A549 (cell line): Measurements from ENCODE around the gene PPP4R1. TPM values are rescaled to one million over a fixed set of nuclear protein-coding genes. Genes with fewer than 3 reads are reported as not detected.

Experiments used
- ATAC-seq, 2 experiments: fragments of 200-7000 bp in 1 of 2; fragments of >200 bp in 1 of 2; cut with Nextera tagmentation in 1 of 2; cut with Tn5 transposase in 1 of 2; 3 replicates each; pipeline versions ENCODE4 v1.8.0 to v1.9.1; 2018 to 2020; ENCODE audit warnings: mild to moderate bottlenecking in 1 of 2, moderate library complexity in 1 of 2
- CTCF ChIA-PET: fragments of 300-600 bp; sonication (Branson Sonifier 250); formaldehyde crosslinking; extraction: SDS; loops from one replicate; lab custom pipeline; 2021; ENCODE audit warnings: antibody characterized with exemption, inconsistent platforms; lab: Yijun Ruan, JAX
- POLR2A ChIA-PET: fragments of 350-600 bp; formaldehyde crosslinking; extraction: SDS; loops from one replicate; lab custom pipeline; 2021; ENCODE audit warnings: antibody characterized with exemption, inconsistent platforms; lab: Yijun Ruan, JAX
- DNase-seq, 2 experiments: peaks; one replicate each; pipeline versions ENCODE4 v3.0.0 to v3.0.0-alpha.2; 2011 to 2016; ENCODE audit warnings: low read depth in 1 of 2, low spot score in 1 of 2
- FAIRE-seq: peaks from 2 replicates; lab custom pipeline; 2011; peaks lifted over from hg19 to GRCh38; lab: Jason Lieb, UNC
- H3K27ac ChIP-seq, 2 experiments: fragments of >200 bp; sonication (Bioruptor Twin); formaldehyde crosslinking; 3 replicates each; pipeline ENCODE4 v1.5.1; 2016 to 2017
- H3K4me1 ChIP-seq: fragments of >200 bp; sonication (Bioruptor Twin); formaldehyde crosslinking; 3 replicates; pipeline ENCODE4 v1.6.1; 2016
- H3K4me2 ChIP-seq: fragments of >200 bp; sonication (Bioruptor Twin); formaldehyde crosslinking; 3 replicates; pipeline ENCODE4 v1.6.1; 2016
- H3K4me3 ChIP-seq: fragments of >200 bp; sonication (Bioruptor Twin); formaldehyde crosslinking; 3 replicates; pipeline ENCODE4 v1.5.1; 2016
- H3K9me3 ChIP-seq: fragments of >200 bp; sonication (Bioruptor Twin); formaldehyde crosslinking; 3 replicates; pipeline ENCODE4 v1.6.1; 2016
- BHLHE40 ChIP-seq: IDR thresholded peaks from 2 replicates; pipeline ENCODE4 v1.6.1; 2012; ENCODE audit warnings: low read depth, low read length, inconsistent platforms
- CBX8 ChIP-seq: fragments of 200-600 bp; sonication (generic); IDR thresholded peaks from 2 replicates; pipeline ENCODE4 v1.6.1; 2016
- CEBPB ChIP-seq, 2 experiments: fragments of >200 bp in 1 of 2; sonication (Bioruptor Twin) in 1 of 2; formaldehyde crosslinking in 1 of 2; IDR thresholded peaks; 2 replicates each; pipeline ENCODE4 v1.6.1; 2012 to 2016
- CHD4 ChIP-seq: fragments of 200-600 bp; sonication (generic); IDR thresholded peaks from 2 replicates; pipeline ENCODE4 v1.6.1; 2016; ENCODE audit warnings: antibody characterized with exemption, mild to moderate bottlenecking, borderline replicate concordance
- EHMT2 ChIP-seq: fragments of 200-600 bp; sonication (generic); IDR thresholded peaks from 2 replicates; pipeline ENCODE4 v1.6.1; 2016; ENCODE audit warnings: antibody characterized with exemption, low read depth, mild to moderate bottlenecking, moderate library complexity
- ESRRA ChIP-seq: fragments of 150-350 bp; IDR thresholded peaks from 2 replicates; pipeline ENCODE4 v1.6.1; 2014; ENCODE audit warnings: mild to moderate bottlenecking, low read length, borderline replicate concordance
- GATA3 ChIP-seq: IDR thresholded peaks from 2 replicates; pipeline ENCODE4 v1.6.1; 2012; ENCODE audit warnings: borderline replicate concordance
- HEYL ChIP-seq: fragments of 250-450 bp; sonication (Bioruptor Pico); IDR thresholded peaks from 2 replicates; pipeline ENCODE4 v1.8.0; 2021; ENCODE audit warnings: mild to moderate bottlenecking, moderate library complexity
- HMGXB4 ChIP-seq: fragments of 250-450 bp; sonication (Bioruptor Pico); IDR thresholded peaks from 2 replicates; pipeline ENCODE4 v1.5.0; 2021; ENCODE audit warnings: mild to moderate bottlenecking, moderate library complexity, borderline replicate concordance
- KDM1A ChIP-seq: fragments of 200-600 bp; sonication (generic); IDR thresholded peaks from 2 replicates; pipeline ENCODE4 v1.6.1; 2016; ENCODE audit warnings: low read depth, mild to moderate bottlenecking
- MAFK ChIP-seq: fragments of 450-650 bp; IDR thresholded peaks from 2 replicates; pipeline ENCODE4 v1.6.1; 2014; ENCODE audit not compliant: partially characterized antibody
- MAX ChIP-seq: IDR thresholded peaks from 2 replicates; pipeline ENCODE4 v1.6.1; 2012
- NPAS2 ChIP-seq: fragments of 250-450 bp; sonication (Bioruptor Pico); IDR thresholded peaks from 2 replicates; pipeline ENCODE4 v1.8.0; 2022; ENCODE audit warnings: mild to moderate bottlenecking, moderate library complexity, borderline replicate concordance
- NR3C1 ChIP-seq: fragments of >200 bp; sonication (Bioruptor Twin); formaldehyde crosslinking; IDR thresholded peaks from 3 replicates; pipeline ENCODE4 v1.6.1; 2017
- PHF8 ChIP-seq: fragments of 200-600 bp; sonication (generic); IDR thresholded peaks from 2 replicates; pipeline ENCODE4 v1.6.1; 2016; ENCODE audit warnings: low read depth, mild to moderate bottlenecking, antibody characterized with exemption, moderate library complexity, borderline replicate concordance
- POLR2A ChIP-seq: IDR thresholded peaks from 2 replicates; pipeline ENCODE4 v1.6.1; 2012; ENCODE audit warnings: mild to moderate bottlenecking, low read length
- POLR2AphosphoS2 ChIP-seq: conservative IDR thresholded peaks from 2 replicates; pipeline ENCODE4 v1.6.1; 2012; ENCODE audit warnings: low read length, improper control_type of control experiment, inconsistent platforms
- SMC3 ChIP-seq: fragments of >200 bp; sonication (Bioruptor Twin); formaldehyde crosslinking; IDR thresholded peaks from 3 replicates; pipeline ENCODE4 v1.6.1; 2018; ENCODE audit warnings: inconsistent platforms
- ZNF302 ChIP-seq: fragments of 250-450 bp; sonication (Bioruptor Pico); IDR thresholded peaks from 2 replicates; pipeline ENCODE4 v1.9.0; 2021; ENCODE audit warnings: inconsistent platforms, mild to moderate bottlenecking, moderate library complexity
- WGBS: methylation state at CpG from one replicate; pipeline ENCODE4 v1.1.6; 2017; ENCODE audit errors: missing lambda C conversion rate; 5-methylcytosine and 5-hydroxymethylcytosine counted together
- polyA plus RNA-seq, 4 experiments: library from polyadenylated mRNA; depleted of rRNA in 3 of 4; stranded (reverse); fragments of >200 nt; fragmentation: RNase III in 1 of 4; extraction: RNeasy Plus Mini Kit Qiagen cat#74134 plus additional on column Dnase treatment in 1 of 4; gene quantifications; 2 replicates in 3 of 4; 3 replicates in 1 of 4; pipeline ENCODE4 v1.2.3, GENCODE V29; 2011 to 2017
- TF ChIP-seq, protein P1 (sequence below): fragments of 450-650 bp; IDR thresholded peaks from 2 replicates; pipeline ENCODE4 v1.6.1; 2014; ENCODE audit warnings: antibody characterized with exemption

PPP4R1 gene
- polyA plus RNA-seq, 2 of the 4 experiments (the other 2 are of a cell fraction), result 40.1 to 97.3 TPM

- ChIA-PET POLR2A (no interaction called here), CTCF (interaction anchor here (1.0 kb wide), 1 partner anchor 10 kb away, joined by 3 read pairs; no protein-coding TSS in a partner anchor)
- Histone ChIP-seq H3K4me3 (no peak overlapping the region), H3K4me2 (no peak overlapping the region), H3K27ac (no peak overlapping the region)
- no peak for ATAC-seq
- FAIRE-seq, result no peak
- no peak for DNase-seq
- no peak for TF ChIP-seq NR3C1
- no peak for TF ChIP-seq POLR2A
- no peak for TF ChIP-seq NPAS2 (CRISPR knock-in tag)
- TF ChIP-seq PHF8, result no peak
- TF ChIP-seq GATA3, result no peak
- TF ChIP-seq, all 56 proteins: peak for 0
- Histone ChIP-seq H3K4me1 (no peaks in the 10 kb centered on the region), H3K9me3 (peaks cover 8% of the 10 kb centered on the region; the same call in 1 of the 3 replicates)
- WGBS, result 86% methylated on average over 4 of the region's 4 CpGs
These were observed 61.7 kb downstream of the PPP4R1 start for GRCh38 chr18:9552616-9553015.

DNA sequence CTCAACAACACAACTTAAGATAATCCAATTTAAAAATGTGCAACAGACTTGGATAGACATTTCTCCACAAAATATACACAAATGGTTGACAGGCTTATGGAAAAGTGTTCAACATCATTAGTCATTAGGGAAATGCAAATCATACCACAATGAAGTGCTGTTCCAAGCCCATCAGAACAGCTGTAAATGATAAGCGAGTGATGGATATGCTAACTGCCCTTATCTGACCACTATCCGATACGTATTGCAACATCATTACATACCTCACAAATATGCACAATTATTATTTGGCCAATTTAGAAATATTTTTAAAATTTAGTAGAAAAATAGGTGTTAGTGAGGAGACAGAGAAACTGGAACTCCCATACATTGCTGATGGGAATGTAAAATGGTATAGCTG lies 62.2 kb downstream of the PPP4R1 start:
- no peak overlapping the region for H3K27ac ChIP-seq
- no peak for FAIRE-seq
- H3K4me1 ChIP-seq, result no peaks in the 10 kb centered on the region
- no peak overlapping the region for H3K4me2 ChIP-seq
- ChIA-PET POLR2A (no interaction called here), CTCF (no interaction called here)
- 97% methylated on average over 3 of the region's 3 CpGs for WGBS
- peaks cover 8% of the 10 kb centered on the region; the same call in 1 of the 3 replicates for H3K9me3 ChIP-seq
- no peak overlapping the region for H3K4me3 ChIP-seq
- no peak for DNase-seq
- no peak for ATAC-seq
- TF ChIP-seq HEYL (CRISPR knock-in tag) (no peak), NPAS2 (CRISPR knock-in tag) (no peak), GATA3 (no peak), KDM1A (no peak), ESRRA (no peak)
- TF ChIP-seq, protein P1, sequence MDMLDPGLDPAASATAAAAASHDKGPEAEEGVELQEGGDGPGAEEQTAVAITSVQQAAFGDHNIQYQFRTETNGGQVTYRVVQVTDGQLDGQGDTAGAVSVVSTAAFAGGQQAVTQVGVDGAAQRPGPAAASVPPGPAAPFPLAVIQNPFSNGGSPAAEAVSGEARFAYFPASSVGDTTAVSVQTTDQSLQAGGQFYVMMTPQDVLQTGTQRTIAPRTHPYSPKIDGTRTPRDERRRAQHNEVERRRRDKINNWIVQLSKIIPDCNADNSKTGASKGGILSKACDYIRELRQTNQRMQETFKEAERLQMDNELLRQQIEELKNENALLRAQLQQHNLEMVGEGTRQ, result no peak

GRCh38 chr18:9550429-9550828 lies 63.9 kb downstream of the PPP4R1 start:
- H3K4me3 ChIP-seq, result no peak overlapping the region
- CTCF ChIA-PET, result no interaction called here
- DNase-seq (no peak), ATAC-seq (no peak)
- WGBS, result 94% methylated on average over 4 of the region's 4 CpGs
- TF ChIP-seq EHMT2, result no peak
- no peak for TF ChIP-seq CBX8
- TF ChIP-seq MAFK, result no peak
- no peak for TF ChIP-seq SMC3
- no peak for TF ChIP-seq CHD4
- TF ChIP-seq POLR2AphosphoS2, result no peak
- no peak for TF ChIP-seq MAX
- TF ChIP-seq NPAS2 (CRISPR knock-in tag), result no peak
- TF ChIP-seq HMGXB4, result no peak
- TF ChIP-seq BHLHE40, result no peak
- TF ChIP-seq ZNF302 (CRISPR knock-in tag), result no peak
- no peak for TF ChIP-seq CEBPB (IDR thresholded peaks at IDR 0.05)
- TF ChIP-seq, all 56 proteins: peak for 0
- no peak overlapping the region for H3K27ac ChIP-seq
- no peak for FAIRE-seq
- POLR2A ChIA-PET, result no interaction called here
- peaks cover 8% of the 10 kb centered on the region; the same call in 1 of the 3 replicates for H3K9me3 ChIP-seq
- H3K4me1 ChIP-seq, result no peaks in the 10 kb centered on the region
- no peak overlapping the region for H3K4me2 ChIP-seq
